HG03039 (cell line): ENCODE results near the gene FAM184B.

Source experiments
- ATAC-seq: cut with Tn5 transposase; IDR thresholded peaks from one replicate; pipeline ENCODE4 v1.9.1; 2021; ENCODE audit warnings: mild to moderate bottlenecking, moderate library complexity; ENCODE audit not compliant: unreplicated experiment

The FAM184B gene

GRCh38 chr4:17781300-17782287 lies at the start of gene FAM184B:
Gene FAM184B, minus strand, starts transcription at chr4:17781621. Its CDS starts 322 bp downstream, at chr4:17781299.
- no peak for ATAC-seq

GRCh38 chr4:17823871-17824669 lies 42.6 kb upstream of the FAM184B start:
- no peak for ATAC-seq

GRCh38 chr4:17817027-17817426 lies 35.6 kb upstream of the FAM184B start:
- ATAC-seq = peak; percentile 77

GRCh38 chr4:17816142-17816541 lies 34.7 kb upstream of the FAM184B start:
- no peak for ATAC-seq

- ATAC-seq = no peak
Measured at GRCh38 chr4:17814140-17814539, 32.7 kb upstream of the FAM184B start.

GRCh38 chr4:17812801-17813200 lies 31.4 kb upstream of the FAM184B start:
- ATAC-seq = no peak

GRCh38 chr4:17812125-17812524 lies 30.7 kb upstream of the FAM184B start:
- ATAC-seq = no peak

- ATAC-seq = peak; percentile 25
Measured at GRCh38 chr4:17811078-17811603, 29.7 kb upstream of the FAM184B start.

GRCh38 chr4:17810260-17811077 lies 29.0 kb upstream of the FAM184B start, which contains the start of the genes DCAF16 and NCAPG:
Gene DCAF16, minus strand, starts transcription at chr4:17810757. Its CDS starts 6,616 bp downstream, at chr4:17804141.
Gene NCAPG, plus strand, starts transcription at chr4:17810979. Its CDS starts 99 bp downstream, at chr4:17811078.
- peak; percentile 90 for ATAC-seq

- no peak for ATAC-seq
Measured at GRCh38 chr4:17809667-17810066, 28.2 kb upstream of the FAM184B start.

- no peak for ATAC-seq
Measured at GRCh38 chr4:17807446-17807845, 26.0 kb upstream of the FAM184B start.

- ATAC-seq = peak; percentile 20
Measured at GRCh38 chr4:17805580-17806155, 24.2 kb upstream of the FAM184B start.

GRCh38 chr4:17797808-17798207 lies 16.4 kb upstream of the FAM184B start:
- no peak for ATAC-seq

- no peak for ATAC-seq
Measured at GRCh38 chr4:17794730-17795129, 13.3 kb upstream of the FAM184B start.

- ATAC-seq = no peak
Measured at GRCh38 chr4:17788956-17789355, 7.5 kb upstream of the FAM184B start.

- no peak for ATAC-seq
Measured at GRCh38 chr4:17787315-17787714, 5.9 kb upstream of the FAM184B start.

- ATAC-seq = no peak
Measured at GRCh38 chr4:17786567-17786966, 5.1 kb upstream of the FAM184B start.

GRCh38 chr4:17785858-17786257 lies 4.4 kb upstream of the FAM184B start:
- no peak for ATAC-seq

GRCh38 chr4:17780501-17781299 lies 721 bp downstream of the FAM184B start:
- no peak for ATAC-seq
